Measurements from ENCODE around the gene SPDYC. TPM values are rescaled to one million over a fixed set of nuclear protein-coding genes. Genes with fewer than 3 reads are reported as not detected.

Gene SPDYC
- total and polyA plus RNA-seq, 2 experiments from 2014 or later, result 0.27 TPM; not detected in 1

DNA sequence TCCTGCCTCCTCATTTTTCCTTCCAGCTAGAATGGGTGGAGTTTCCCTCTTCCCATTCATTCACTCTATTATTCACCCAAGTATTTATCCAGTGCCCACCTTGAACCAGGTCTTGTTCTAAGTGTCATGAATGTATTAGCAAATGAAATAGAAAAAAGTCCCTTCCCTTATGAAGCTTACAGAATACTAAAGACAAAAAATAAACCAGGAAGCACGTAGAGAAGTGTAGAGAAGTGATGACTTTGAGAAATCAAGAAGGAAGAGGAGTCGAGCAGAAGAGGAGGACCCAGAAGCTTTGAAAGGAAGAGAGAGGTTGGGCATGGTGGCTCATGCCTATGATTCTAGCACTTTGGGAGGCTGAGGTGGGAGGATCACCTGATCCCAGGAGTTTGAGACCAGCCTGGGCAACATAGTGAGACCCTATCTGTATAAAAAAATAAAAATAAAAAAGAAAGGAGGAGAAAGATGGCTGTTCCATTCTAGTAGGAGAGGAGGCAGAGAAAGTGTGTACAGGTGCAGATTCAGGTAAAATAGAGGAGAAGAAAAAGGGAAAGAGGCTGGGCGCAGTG, 18.6 kb upstream of the SPDYC start:
- no peaks in the 10 kb centered on the region for H3K4me1 ChIP-seq (ENCODE audit: insufficient read depth)
- peaks cover 5% of the 10 kb centered on the region; the same call in 1 of the 3 replicates for H3K4me1 Mint-ChIP-seq
- peaks cover 2% of the 10 kb centered on the region; the same call in 1 of the 3 replicates for H3K9me3 Mint-ChIP-seq
- no peaks in the 10 kb centered on the region; the same call in 2 of the 3 replicates for H3K36me3 Mint-ChIP-seq (ENCODE audit: low read depth)
- no peaks in the 10 kb centered on the region for H3K27me3 ChIP-seq (ENCODE audit: insufficient read depth)
- H2AFZ ChIP-seq, result no peak overlapping the region; the same call in 1 of the 2 replicates
- no peak overlapping the region for H3K27ac ChIP-seq (ENCODE audit: low read depth)
- ATAC-seq (no peak), DNase-seq (ENCODE audit: low spot score) (no peak)
- H4K20me1 ChIP-seq (replicated peaks; ENCODE audit: insufficient read depth), result no peaks in the 10 kb centered on the region
- no peaks in the 10 kb centered on the region for H3K9me2 ChIP-seq (ENCODE audit: insufficient read depth)
- H3K27ac Mint-ChIP-seq, result no peak overlapping the region; the same call in 1 of the 2 replicates
- H3K36me3 ChIP-seq (ENCODE audit: insufficient read depth), result no peaks in the 10 kb centered on the region
- TF ChIP-seq STAT1 (IDR thresholded peaks at IDR 0.05; ENCODE audit: unreplicated experiment) (no peak), ZNF114 (CRISPR knock-in tag; IDR thresholded peaks at IDR 0.05) (no peak)
- TF ChIP-seq, protein P1, sequence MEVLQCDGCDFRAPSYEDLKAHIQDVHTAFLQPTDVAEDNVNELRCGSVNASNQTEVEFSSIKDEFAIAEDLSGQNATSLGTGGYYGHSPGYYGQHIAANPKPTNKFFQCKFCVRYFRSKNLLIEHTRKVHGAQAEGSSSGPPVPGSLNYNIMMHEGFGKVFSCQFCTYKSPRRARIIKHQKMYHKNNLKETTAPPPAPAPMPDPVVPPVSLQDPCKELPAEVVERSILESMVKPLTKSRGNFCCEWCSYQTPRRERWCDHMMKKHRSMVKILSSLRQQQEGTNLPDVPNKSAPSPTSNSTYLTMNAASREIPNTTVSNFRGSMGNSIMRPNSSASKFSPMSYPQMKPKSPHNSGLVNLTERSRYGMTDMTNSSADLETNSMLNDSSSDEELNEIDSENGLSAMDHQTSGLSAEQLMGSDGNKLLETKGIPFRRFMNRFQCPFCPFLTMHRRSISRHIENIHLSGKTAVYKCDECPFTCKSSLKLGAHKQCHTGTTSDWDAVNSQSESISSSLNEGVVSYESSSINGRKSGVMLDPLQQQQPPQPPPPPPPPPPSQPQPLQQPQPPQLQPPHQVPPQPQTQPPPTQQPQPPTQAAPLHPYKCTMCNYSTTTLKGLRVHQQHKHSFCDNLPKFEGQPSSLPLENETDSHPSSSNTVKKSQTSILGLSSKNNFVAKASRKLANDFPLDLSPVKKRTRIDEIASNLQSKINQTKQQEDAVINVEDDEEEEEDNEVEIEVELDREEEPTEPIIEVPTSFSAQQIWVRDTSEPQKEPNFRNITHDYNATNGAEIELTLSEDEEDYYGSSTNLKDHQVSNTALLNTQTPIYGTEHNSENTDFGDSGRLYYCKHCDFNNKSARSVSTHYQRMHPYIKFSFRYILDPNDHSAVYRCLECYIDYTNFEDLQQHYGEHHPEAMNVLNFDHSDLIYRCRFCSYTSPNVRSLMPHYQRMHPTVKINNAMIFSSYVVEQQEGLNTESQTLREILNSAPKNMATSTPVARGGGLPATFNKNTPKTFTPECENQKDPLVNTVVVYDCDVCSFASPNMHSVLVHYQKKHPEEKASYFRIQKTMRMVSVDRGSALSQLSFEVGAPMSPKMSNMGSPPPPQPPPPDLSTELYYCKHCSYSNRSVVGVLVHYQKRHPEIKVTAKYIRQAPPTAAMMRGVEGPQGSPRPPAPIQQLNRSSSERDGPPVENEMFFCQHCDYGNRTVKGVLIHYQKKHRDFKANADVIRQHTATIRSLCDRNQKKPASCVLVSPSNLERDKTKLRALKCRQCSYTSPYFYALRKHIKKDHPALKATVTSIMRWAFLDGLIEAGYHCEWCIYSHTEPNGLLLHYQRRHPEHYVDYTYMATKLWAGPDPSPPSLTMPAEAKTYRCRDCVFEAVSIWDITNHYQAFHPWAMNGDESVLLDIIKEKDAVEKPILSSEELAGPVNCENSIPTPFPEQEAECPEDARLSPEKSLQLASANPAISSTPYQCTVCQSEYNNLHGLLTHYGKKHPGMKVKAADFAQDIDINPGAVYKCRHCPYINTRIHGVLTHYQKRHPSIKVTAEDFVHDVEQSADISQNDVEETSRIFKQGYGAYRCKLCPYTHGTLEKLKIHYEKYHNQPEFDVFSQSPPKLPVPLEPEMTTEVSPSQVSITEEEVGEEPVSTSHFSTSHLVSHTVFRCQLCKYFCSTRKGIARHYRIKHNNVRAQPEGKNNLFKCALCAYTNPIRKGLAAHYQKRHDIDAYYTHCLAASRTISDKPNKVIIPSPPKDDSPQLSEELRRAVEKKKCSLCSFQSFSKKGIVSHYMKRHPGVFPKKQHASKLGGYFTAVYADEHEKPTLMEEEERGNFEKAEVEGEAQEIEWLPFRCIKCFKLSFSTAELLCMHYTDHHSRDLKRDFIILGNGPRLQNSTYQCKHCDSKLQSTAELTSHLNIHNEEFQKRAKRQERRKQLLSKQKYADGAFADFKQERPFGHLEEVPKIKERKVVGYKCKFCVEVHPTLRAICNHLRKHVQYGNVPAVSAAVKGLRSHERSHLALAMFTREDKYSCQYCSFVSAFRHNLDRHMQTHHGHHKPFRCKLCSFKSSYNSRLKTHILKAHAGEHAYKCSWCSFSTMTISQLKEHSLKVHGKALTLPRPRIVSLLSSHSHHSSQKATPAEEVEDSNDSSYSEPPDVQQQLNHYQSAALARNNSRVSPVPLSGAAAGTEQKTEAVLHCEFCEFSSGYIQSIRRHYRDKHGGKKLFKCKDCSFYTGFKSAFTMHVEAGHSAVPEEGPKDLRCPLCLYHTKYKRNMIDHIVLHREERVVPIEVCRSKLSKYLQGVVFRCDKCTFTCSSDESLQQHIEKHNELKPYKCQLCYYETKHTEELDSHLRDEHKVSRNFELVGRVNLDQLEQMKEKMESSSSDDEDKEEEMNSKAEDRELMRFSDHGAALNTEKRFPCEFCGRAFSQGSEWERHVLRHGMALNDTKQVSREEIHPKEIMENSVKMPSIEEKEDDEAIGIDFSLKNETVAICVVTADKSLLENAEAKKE (CRISPR knock-in tag; IDR thresholded peaks at IDR 0.05), result no peak
- no peaks in the 10 kb centered on the region for H3K79me2 ChIP-seq (replicated peaks; ENCODE audit: insufficient read depth)
- no peak overlapping the region for H3K4me2 ChIP-seq
- no peaks in the 10 kb centered on the region for H3F3A ChIP-seq (replicated peaks; ENCODE audit: low read depth)
- H3K4me3 Mint-ChIP-seq, result no peak overlapping the region
- H3K4me3 ChIP-seq, result no peak overlapping the region
- H3K27me3 Mint-ChIP-seq (ENCODE audit: insufficient read depth, low read depth, poor library complexity), result peaks cover 13% of the 10 kb centered on the region

DNA sequence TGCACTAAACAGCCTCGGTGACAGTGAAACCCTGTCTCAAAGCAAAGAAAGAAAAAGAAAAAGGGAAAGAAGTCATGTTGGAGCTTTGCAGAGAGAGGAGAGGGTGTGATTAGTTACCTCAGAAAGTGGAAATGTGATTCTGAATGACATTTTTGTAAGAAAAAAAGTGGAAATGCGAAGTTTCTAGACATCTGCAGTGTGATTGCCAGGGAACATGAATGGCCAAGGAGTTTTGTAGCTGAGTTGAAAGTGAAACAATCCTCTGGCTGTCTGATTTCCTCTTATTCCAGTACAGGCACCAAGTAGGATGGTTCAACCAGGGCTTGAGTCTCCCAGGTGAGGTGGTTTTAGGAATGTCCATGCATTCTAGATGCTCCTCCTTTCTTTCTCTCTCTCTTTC, 17.9 kb upstream of the SPDYC start:
- Mint-ChIP-seq H3K9me3 (no peaks in the 10 kb centered on the region; the same call in 2 of the 3 replicates), H3K27ac (no peak overlapping the region), H3K4me3 (no peak overlapping the region), H3K27me3 (ENCODE audit: insufficient read depth, low read depth, poor library complexity) (peaks cover 11% of the 10 kb centered on the region), H3K36me3 (ENCODE audit: low read depth) (no peaks in the 10 kb centered on the region; the same call in 2 of the 3 replicates), H3K4me1 (peaks cover 5% of the 10 kb centered on the region; the same call in 1 of the 3 replicates)
- DNase-seq (ENCODE audit: low spot score) (no peak), ATAC-seq (no peak)
- Histone ChIP-seq H3K9me2 (ENCODE audit: insufficient read depth) (no peaks in the 10 kb centered on the region), H3K79me2 (replicated peaks; ENCODE audit: insufficient read depth) (no peaks in the 10 kb centered on the region), H3K27me3 (ENCODE audit: insufficient read depth) (no peaks in the 10 kb centered on the region), H3K4me1 (ENCODE audit: insufficient read depth) (no peaks in the 10 kb centered on the region), H3K27ac (ENCODE audit: low read depth) (no peak overlapping the region), H3K4me2 (no peak overlapping the region), H3K4me3 (no peak overlapping the region), H3F3A (replicated peaks; ENCODE audit: low read depth) (no peaks in the 10 kb centered on the region), H2AFZ (no peak overlapping the region), H4K20me1 (replicated peaks; ENCODE audit: insufficient read depth) (no peaks in the 10 kb centered on the region), H3K36me3 (ENCODE audit: insufficient read depth) (no peaks in the 10 kb centered on the region)
- TF ChIP-seq ZNF114 (CRISPR knock-in tag; IDR thresholded peaks at IDR 0.05), result no peak
- TF ChIP-seq CREB1 (CRISPR knock-in tag; IDR thresholded peaks at IDR 0.05; ENCODE audit: low read depth), result no peak
- TF ChIP-seq EZH2 (IDR thresholded peaks at IDR 0.05; ENCODE audit: low read depth, unreplicated experiment), result no peak
- TF ChIP-seq JUNB (IDR thresholded peaks at IDR 0.05; ENCODE audit: unreplicated experiment), result no peak
- TF ChIP-seq, protein P1 (CRISPR knock-in tag; IDR thresholded peaks at IDR 0.05), result no peak
